Posterior cingulate gyrus (tissue), 11 donors: Measurements from ENCODE around the gene MAPK6.
A peak's percentile ranks its signal among the peaks of the same experiment; 100 is the strongest.

Experiments
- DNase-seq, 10 donors: peaks; one replicate each; pipeline versions ENCODE4 v3.0.0 to v3.0.0-alpha.2; 2020 to 2021; ENCODE audit warnings: mixed read lengths in 3 of 10
- intact Hi-C: fragments of 100-400 bp; cut with DNase I; formaldehyde crosslinking; loops from one replicate; pipeline ENCODE4 v1.15.1; 2023

MAPK6 gene

GRCh38 chr15:52097180-52097579, 78.2 kb downstream of the MAPK6 start:
- intact Hi-C loops: no loop called here
- no peak for DNase-seq

- DNase-seq: no peak
- intact Hi-C loops: no loop called here
These were observed 79.3 kb downstream of the MAPK6 start for GRCh38 chr15:52098323-52098722.

GRCh38 chr15:52099651-52100272, 80.7 kb downstream of the MAPK6 start:
- no peak for DNase-seq
- intact Hi-C loops: no loop called here

GRCh38 chr15:52100807-52101442, 81.9 kb downstream of the MAPK6 start:
- peak in 4 of 10 donors; percentile 18 to 88 (median 38) for DNase-seq
- intact Hi-C loops: no loop called here

GRCh38 chr15:52101542-52102323, 82.7 kb downstream of the MAPK6 start:
- intact Hi-C loops: no loop called here
- DNase-seq: no peak

- intact Hi-C loops: no loop called here
- no peak for DNase-seq
These were observed 83.4 kb downstream of the MAPK6 start for GRCh38 chr15:52102463-52102862.

GRCh38 chr15:52103217-52104207, 84.5 kb downstream of the MAPK6 start:
- peak in 4 of 10 donors; percentile 38 to 90 (median 70) for DNase-seq
- intact Hi-C loops: no loop called here

GRCh38 chr15:52104532-52105004, 85.5 kb downstream of the MAPK6 start:
- DNase-seq: no peak
- intact Hi-C loops: no loop called here

- intact Hi-C loops: no loop called here
These were observed 86.8 kb downstream of the MAPK6 start for GRCh38 chr15:52105846-52106245.

GRCh38 chr15:52106641-52107040, 87.6 kb downstream of the MAPK6 start:
- DNase-seq: no peak
- intact Hi-C loops: no loop called here

More at GRCh38 chr15:52105846-52106245, 86.8 kb downstream of the MAPK6 start:
- DNase-seq: no peak

GRCh38 chr15:52107238-52107637, 88.2 kb downstream of the MAPK6 start:
- no peak for DNase-seq
- intact Hi-C loops: no loop called here

GRCh38 chr15:52109559-52110451, 90.8 kb downstream of the MAPK6 start:
- DNase-seq: no peak
- intact Hi-C loops: no loop called here

GRCh38 chr15:52111517-52112202, 92.6 kb downstream of the MAPK6 start:
- intact Hi-C loops: no loop called here
- DNase-seq: no peak

GRCh38 chr15:52112203-52112750, 93.3 kb downstream of the MAPK6 start:
- intact Hi-C loops: no loop called here
- DNase-seq: peak in 4 of 10 donors; percentile 11 to 86 (median 20)

- DNase-seq: no peak
- intact Hi-C loops: no loop called here
These were observed 94.2 kb downstream of the MAPK6 start for GRCh38 chr15:52113235-52113634.

- intact Hi-C loops: no loop called here
- no peak for DNase-seq
These were observed 94.7 kb downstream of the MAPK6 start for GRCh38 chr15:52113708-52114107.

- intact Hi-C loops: no loop called here
- peak in 6 of 10 donors; percentile 40 to 94 (median 62) for DNase-seq
These were observed 95.4 kb downstream of the MAPK6 start for GRCh38 chr15:52114261-52115055.
